Measurements from ENCODE around the gene RPUSD3.

GRCh38 chr3:9792405-9793160 lies 51.2 kb downstream of the RPUSD3 start, which contains the start of the genes ARPC4 and TADA3:
- peak in 3 of 5 experiments; percentile 27 to 48 (median 43) for TF ChIP-seq CTCF (IDR thresholded peaks at IDR 0.05)
- TF ChIP-seq POLR2AphosphoS5 (IDR thresholded peaks at IDR 0.05): peak; percentile 53 to 70 (median 70)
- peak; percentile 84 for TF ChIP-seq POLR2A (IDR thresholded peaks at IDR 0.05)
- TF ChIP-seq EP300 (IDR thresholded peaks at IDR 0.05; ENCODE audit: low read depth): no peak

All from transverse colon (tissue), 4 donors.